WTC11 (cell line): ENCODE data around the gene SP9. TPM values are rescaled to one million over a fixed set of nuclear protein-coding genes. Genes with fewer than 3 reads are reported as not detected.

Source experiments
- ATAC-seq: fragments of 200-7000 bp; cut with Tn5 transposase; 2 replicates; pipeline ENCODE4 v1.10.0; 2021; ENCODE audit warnings: mild to moderate bottlenecking, moderate library complexity
- CTCF ChIA-PET: fragments of 300-600 bp; sonication (Branson Sonifier 250); formaldehyde crosslinking; loops from one replicate; lab custom pipeline; 2021; ENCODE audit warnings: antibody characterized with exemption; lab: Charles Lee
- POLR2A ChIA-PET: fragments of 350-600 bp; sonication (Branson Sonifier 250); formaldehyde crosslinking; loops from one replicate; lab custom pipeline; 2021; ENCODE audit warnings: antibody characterized with exemption; lab: Charles Lee
- DNase-seq: peaks from one replicate; pipeline ENCODE4 v3.0.0; 2021; ENCODE audit warnings: low spot score
- H3K27ac Mint-ChIP-seq: 2 replicates; pipeline ENCODE4 v1.8.0; 2021; ENCODE audit warnings: mixed read lengths
- H3K27me3 Mint-ChIP-seq: 2 replicates; pipeline ENCODE4 v1.8.0; 2021; ENCODE audit warnings: low read depth, mild to moderate bottlenecking, moderate library complexity, mixed read lengths
- H3K36me3 Mint-ChIP-seq: 2 replicates; pipeline ENCODE4 v1.8.0; 2021; ENCODE audit warnings: mixed read lengths
- H3K4me1 Mint-ChIP-seq: 2 replicates; pipeline ENCODE4 v1.8.0; 2022; ENCODE audit warnings: mixed read lengths
- H3K4me3 Mint-ChIP-seq: 2 replicates; pipeline ENCODE4 v1.8.0; 2021; ENCODE audit warnings: mild to moderate bottlenecking, moderate library complexity, mixed read lengths
- H3K9me3 Mint-ChIP-seq: 2 replicates; pipeline ENCODE4 v1.8.0; 2021; ENCODE audit warnings: mixed read lengths
- FOXJ3 ChIP-seq: sonication (generic); formaldehyde crosslinking; IDR thresholded peaks from 2 replicates; pipeline ENCODE4 v1.9.0; 2021; ENCODE audit warnings: missing genetic modification reagents, mild to moderate bottlenecking, borderline replicate concordance
- FOXP1 ChIP-seq: sonication (generic); formaldehyde crosslinking; IDR thresholded peaks from 2 replicates; pipeline ENCODE4 v1.8.0; 2022; ENCODE audit warnings: missing genetic modification reagents, mild to moderate bottlenecking, moderate library complexity, borderline replicate concordance
- GTF2I ChIP-seq: fragments of 250-450 bp; sonication (Bioruptor Pico); conservative IDR thresholded peaks from 2 replicates; pipeline ENCODE4 v1.4.0; 2021; ENCODE audit warnings: mild to moderate bottlenecking
- JAZF1 ChIP-seq: fragments of 250-450 bp; sonication (Bioruptor Pico); IDR thresholded peaks from 2 replicates; pipeline ENCODE4 v1.9.0; 2021; ENCODE audit warnings: moderate library complexity, mild to moderate bottlenecking, inconsistent platforms
- NFE2L1 ChIP-seq: sonication (generic); formaldehyde crosslinking; IDR thresholded peaks from 2 replicates; pipeline ENCODE4 v1.8.1; 2023; ENCODE audit warnings: missing genetic modification reagents
- NR3C1 ChIP-seq: sonication (generic); formaldehyde crosslinking; conservative IDR thresholded peaks from 2 replicates; pipeline ENCODE4 v1.8.1; 2023; ENCODE audit warnings: low read depth, mild to moderate bottlenecking, missing genetic modification reagents
- PRRX2 ChIP-seq: fragments of 250-450 bp; sonication (Bioruptor Pico); IDR thresholded peaks from 2 replicates; pipeline ENCODE4 v1.8.0; 2021; ENCODE audit warnings: mild to moderate bottlenecking
- RELA ChIP-seq: sonication (generic); formaldehyde crosslinking; IDR thresholded peaks from 2 replicates; pipeline ENCODE4 v1.8.1; 2022; ENCODE audit warnings: missing genetic modification reagents, mild to moderate bottlenecking, borderline replicate concordance
- RORB ChIP-seq: fragments of 250-450 bp; sonication (Bioruptor Pico); IDR thresholded peaks from 2 replicates; pipeline ENCODE4 v1.9.0; 2021; ENCODE audit warnings: mild to moderate bottlenecking
- SMAD3 ChIP-seq: sonication (generic); formaldehyde crosslinking; IDR thresholded peaks from 2 replicates; pipeline ENCODE4 v1.8.0; 2022; ENCODE audit warnings: missing genetic modification reagents, mild to moderate bottlenecking, borderline replicate concordance
- SMAD4 ChIP-seq: sonication (generic); formaldehyde crosslinking; IDR thresholded peaks from 2 replicates; pipeline ENCODE4 v1.8.0; 2022; ENCODE audit warnings: mild to moderate bottlenecking, missing genetic modification reagents
- TCF7 ChIP-seq: sonication (generic); formaldehyde crosslinking; IDR thresholded peaks from 2 replicates; pipeline ENCODE4 v1.8.0; 2022; ENCODE audit warnings: mild to moderate bottlenecking, low read depth, missing genetic modification reagents, moderate library complexity
- total RNA-seq: library from RNA; stranded (reverse); gene quantifications from 3 replicates; pipeline ENCODE4 v1.2.3, GENCODE V29; 2021
- TF ChIP-seq, protein P1 (sequence below): sonication (generic); formaldehyde crosslinking; conservative IDR thresholded peaks from 2 replicates; pipeline ENCODE4 v1.8.1; 2022; ENCODE audit warnings: mild to moderate bottlenecking, missing genetic modification reagents
- TF ChIP-seq, protein P2 (sequence below): sonication (generic); formaldehyde crosslinking; IDR thresholded peaks from 2 replicates; pipeline ENCODE4 v1.8.0; 2022; ENCODE audit warnings: mild to moderate bottlenecking, missing genetic modification reagents
- TF ChIP-seq, protein P3 (sequence below): sonication (generic); formaldehyde crosslinking; IDR thresholded peaks from 2 replicates; pipeline ENCODE4 v1.8.1; 2023; ENCODE audit warnings: mild to moderate bottlenecking, missing genetic modification reagents
- TF ChIP-seq, protein P4 (sequence below): sonication (generic); formaldehyde crosslinking; IDR thresholded peaks from 2 replicates; pipeline ENCODE4 v1.8.0; 2022; ENCODE audit warnings: missing genetic modification reagents
- TF ChIP-seq, protein P5 (sequence below): fragments of 200-600 bp; IDR thresholded peaks from 2 replicates; pipeline ENCODE4 v1.8.0; 2022; ENCODE audit warnings: antibody characterized with exemption

The SP9 gene
- total RNA-seq, 1 experiment from 2014 or later = not detected

DNA sequence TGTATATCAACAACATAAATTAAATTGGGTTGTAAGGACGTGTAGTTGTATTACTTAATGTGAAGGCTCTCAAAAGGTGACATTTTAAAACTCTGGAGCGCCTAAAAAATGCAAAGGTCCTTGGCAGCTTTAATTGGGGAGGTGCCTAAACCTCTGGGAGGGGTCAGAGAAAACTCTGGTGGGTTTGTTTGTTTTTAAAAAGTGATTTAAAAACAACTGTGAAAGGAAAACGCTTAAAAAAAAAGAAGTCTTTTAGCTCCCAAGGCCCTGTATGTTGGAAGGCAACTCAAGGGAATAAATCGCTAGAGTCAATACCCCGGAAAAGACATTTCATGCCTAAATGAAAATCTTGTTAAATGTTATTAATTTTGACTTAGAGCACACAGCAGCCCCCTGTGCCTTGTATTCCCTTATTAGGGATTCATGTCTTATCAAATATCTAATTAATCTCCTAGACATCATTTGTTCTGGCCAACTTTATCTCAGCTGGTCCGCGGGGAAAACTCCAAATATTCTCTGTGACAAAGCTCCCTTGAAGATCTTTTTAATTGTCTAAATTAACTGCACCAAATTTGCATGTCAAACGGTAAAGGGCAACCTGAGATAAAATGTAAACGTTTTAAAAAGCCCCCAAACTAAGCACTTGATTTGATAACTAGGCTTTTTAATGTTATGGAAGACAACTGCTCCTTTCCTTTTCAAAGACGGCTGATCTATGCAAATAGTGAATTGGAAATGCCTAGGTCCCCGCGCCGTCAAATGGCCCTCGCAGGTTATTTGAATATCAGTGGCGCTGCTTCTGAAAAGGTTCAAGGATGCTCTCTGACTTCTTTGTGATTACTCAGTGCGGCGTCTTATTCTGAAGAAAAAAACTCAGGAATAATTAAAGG, 4.2 kb downstream of the SP9 start:
- ChIA-PET CTCF (interaction anchor here (3.8 kb wide), 1 partner anchor 11 kb away, joined by 56 read pairs; no protein-coding TSS in a partner anchor), POLR2A (no interaction called here)
- Mint-ChIP-seq H3K9me3 (no peaks in the 10 kb centered on the region), H3K36me3 (no peaks in the 10 kb centered on the region), H3K27ac (no peak overlapping the region), H3K4me3 (peak overlapping the region; percentile 59), H3K4me1 (peaks cover 53% of the 10 kb centered on the region), H3K27me3 (peaks cover 97% of the 10 kb centered on the region)
- ATAC-seq = no peak
- DNase-seq = peak; percentile 41
- no peak for TF ChIP-seq NFE2L1 (CRISPR knock-in tag)
- no peak for TF ChIP-seq FOXP1 (CRISPR knock-in tag)
- TF ChIP-seq, protein P1, sequence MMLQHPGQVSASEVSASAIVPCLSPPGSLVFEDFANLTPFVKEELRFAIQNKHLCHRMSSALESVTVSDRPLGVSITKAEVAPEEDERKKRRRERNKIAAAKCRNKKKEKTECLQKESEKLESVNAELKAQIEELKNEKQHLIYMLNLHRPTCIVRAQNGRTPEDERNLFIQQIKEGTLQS (CRISPR knock-in tag) = no peak
- no peak for TF ChIP-seq RELA (CRISPR knock-in tag)
- TF ChIP-seq TCF7 (CRISPR knock-in tag) = no peak
- TF ChIP-seq, protein P2, sequence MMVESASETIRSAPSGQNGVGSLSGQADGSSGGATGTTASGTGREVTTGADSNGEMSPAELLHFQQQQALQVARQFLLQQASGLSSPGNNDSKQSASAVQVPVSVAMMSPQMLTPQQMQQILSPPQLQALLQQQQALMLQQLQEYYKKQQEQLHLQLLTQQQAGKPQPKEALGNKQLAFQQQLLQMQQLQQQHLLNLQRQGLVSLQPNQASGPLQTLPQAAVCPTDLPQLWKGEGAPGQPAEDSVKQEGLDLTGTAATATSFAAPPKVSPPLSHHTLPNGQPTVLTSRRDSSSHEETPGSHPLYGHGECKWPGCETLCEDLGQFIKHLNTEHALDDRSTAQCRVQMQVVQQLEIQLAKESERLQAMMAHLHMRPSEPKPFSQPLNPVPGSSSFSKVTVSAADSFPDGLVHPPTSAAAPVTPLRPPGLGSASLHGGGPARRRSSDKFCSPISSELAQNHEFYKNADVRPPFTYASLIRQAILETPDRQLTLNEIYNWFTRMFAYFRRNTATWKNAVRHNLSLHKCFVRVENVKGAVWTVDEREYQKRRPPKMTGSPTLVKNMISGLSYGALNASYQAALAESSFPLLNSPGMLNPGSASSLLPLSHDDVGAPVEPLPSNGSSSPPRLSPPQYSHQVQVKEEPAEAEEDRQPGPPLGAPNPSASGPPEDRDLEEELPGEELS (CRISPR knock-in tag) = peak; percentile 56; the same call in 1 of the 2 replicates
- TF ChIP-seq SMAD3 = no peak
- TF ChIP-seq GTF2I (CRISPR knock-in tag) = no peak

DNA sequence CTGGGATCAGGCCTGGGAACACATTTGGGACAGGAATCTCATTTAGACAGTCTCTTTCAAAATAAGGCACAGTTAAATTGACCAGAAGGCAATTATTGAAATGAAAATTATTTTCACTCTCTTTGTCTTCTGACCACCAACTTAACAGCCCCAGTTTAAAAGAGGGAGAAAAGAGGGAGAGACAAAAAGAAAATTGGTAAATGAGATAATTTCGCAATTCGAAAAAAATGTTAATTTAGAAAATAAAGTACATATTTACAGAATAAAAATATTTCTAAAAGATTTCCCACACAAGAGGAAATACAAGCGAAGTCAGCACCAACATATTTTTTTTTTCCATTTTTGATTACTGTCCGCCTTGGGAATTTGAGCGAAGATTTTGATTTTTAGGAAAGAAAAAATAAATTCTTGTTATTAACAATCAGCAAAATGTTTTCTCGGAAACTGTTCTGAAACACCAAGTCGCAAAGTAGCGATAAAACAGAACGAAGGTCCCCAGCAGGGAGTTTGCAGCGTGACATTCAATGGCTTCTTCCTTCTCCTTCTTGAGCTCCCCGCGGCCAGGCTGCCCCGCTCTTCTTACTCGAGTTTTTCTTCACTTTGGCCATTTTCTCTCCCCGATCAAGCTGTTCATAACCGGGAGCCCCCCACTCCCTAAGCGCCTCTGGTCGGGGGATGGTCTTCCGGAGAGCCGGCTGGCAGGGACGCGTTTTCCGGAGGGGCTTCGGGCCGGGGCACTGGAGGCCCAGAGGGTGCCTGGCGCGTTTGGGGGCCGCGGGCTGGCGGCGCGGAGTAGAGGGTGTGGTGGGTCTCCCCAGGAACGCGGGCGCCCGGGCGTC, 5.0 kb downstream of the SP9 start:
- H3K36me3 Mint-ChIP-seq = no peaks in the 10 kb centered on the region
- POLR2A ChIA-PET = interaction anchor here (0.9 kb wide), 1 partner anchor 15 kb away, joined by 3 read pairs; no protein-coding TSS in a partner anchor
- CTCF ChIA-PET = interaction anchor here (0.5 to 3.8 kb wide), 6 partner anchors 12 to 345 kb away, joined by 3 to 56 read pairs (median 8); no protein-coding TSS in a partner anchor
- H3K27me3 Mint-ChIP-seq = peaks cover 97% of the 10 kb centered on the region
- no peak overlapping the region for H3K27ac Mint-ChIP-seq
- no peaks in the 10 kb centered on the region for H3K9me3 Mint-ChIP-seq
- TF ChIP-seq JAZF1 (CRISPR knock-in tag) (no peak), FOXP1 (CRISPR knock-in tag) (no peak), PRRX2 (CRISPR knock-in tag) (no peak), NR3C1 (CRISPR knock-in tag) (no peak), FOXJ3 (CRISPR knock-in tag) (no peak), SMAD4 (CRISPR knock-in tag) (no peak)
- DNase-seq (no peak), ATAC-seq (no peak)
- H3K4me3 Mint-ChIP-seq = peak overlapping the region; percentile 71
- H3K4me1 Mint-ChIP-seq = peaks cover 55% of the 10 kb centered on the region

DNA sequence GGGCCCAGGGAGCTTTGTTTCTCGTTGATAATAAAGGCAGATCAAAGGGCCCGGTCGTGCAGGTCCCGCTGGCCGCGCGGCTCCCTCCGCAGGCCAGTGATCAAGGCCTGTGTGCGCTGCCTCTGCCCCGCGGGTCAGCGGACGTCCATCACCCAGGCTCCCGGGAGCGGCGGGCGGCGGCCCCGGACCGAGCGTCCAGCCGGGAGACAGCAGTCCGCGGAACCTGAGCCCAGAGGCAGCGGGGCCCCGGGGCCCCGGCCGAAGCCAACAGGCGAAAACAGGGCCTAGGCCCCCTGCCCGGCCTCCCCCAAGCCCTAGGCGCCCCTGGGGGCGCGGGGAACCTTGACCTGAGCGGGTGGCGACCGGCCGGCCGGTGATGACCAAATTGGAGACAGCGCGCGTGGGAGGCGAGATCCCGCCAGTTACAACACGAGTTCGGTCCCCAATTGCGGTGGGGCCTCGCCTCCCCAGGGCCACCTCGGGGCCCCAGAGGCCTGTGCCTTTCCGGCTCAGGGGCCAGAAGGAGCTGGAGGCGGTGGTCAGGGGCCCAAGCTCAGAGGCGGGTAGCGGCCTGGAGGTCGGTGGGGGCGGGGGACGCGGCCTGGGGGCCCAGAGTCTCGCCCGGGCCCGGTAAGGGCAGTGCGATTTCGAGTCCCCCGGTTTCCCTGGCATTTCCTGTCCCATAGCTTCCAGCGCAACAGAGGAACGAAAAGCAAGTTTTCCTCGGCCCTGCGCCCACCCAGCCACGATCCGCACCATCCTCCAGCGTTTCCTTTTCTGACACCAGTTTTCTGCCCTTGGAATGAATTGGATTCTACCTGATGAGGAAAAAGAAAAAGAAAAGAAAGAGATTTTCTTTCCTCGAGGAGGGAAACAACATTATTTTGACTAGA, 5.9 kb downstream of the SP9 start:
- no peaks in the 10 kb centered on the region for H3K36me3 Mint-ChIP-seq
- ATAC-seq (no peak), DNase-seq (peak; percentile 50)
- H3K27ac Mint-ChIP-seq = no peak overlapping the region
- POLR2A ChIA-PET = interaction anchor here (0.5 to 0.9 kb wide), 3 partner anchors 16 to 926 kb away, joined by 3 to 6 read pairs (median 5); no protein-coding TSS in a partner anchor
- no peaks in the 10 kb centered on the region for H3K9me3 Mint-ChIP-seq
- peaks cover 96% of the 10 kb centered on the region for H3K27me3 Mint-ChIP-seq
- peak overlapping the region; percentile 71 for H3K4me3 Mint-ChIP-seq
- peaks cover 56% of the 10 kb centered on the region for H3K4me1 Mint-ChIP-seq
- CTCF ChIA-PET = interaction anchor here (0.6 to 3.8 kb wide), 44 partner anchors 9 to 938 kb away, joined by 3 to 56 read pairs (median 4); partner anchors contain the start of genes OLA1 and SCRN3
- TF ChIP-seq NR3C1 (CRISPR knock-in tag) (no peak), RORB (CRISPR knock-in tag) (no peak)
- TF ChIP-seq, protein P3, sequence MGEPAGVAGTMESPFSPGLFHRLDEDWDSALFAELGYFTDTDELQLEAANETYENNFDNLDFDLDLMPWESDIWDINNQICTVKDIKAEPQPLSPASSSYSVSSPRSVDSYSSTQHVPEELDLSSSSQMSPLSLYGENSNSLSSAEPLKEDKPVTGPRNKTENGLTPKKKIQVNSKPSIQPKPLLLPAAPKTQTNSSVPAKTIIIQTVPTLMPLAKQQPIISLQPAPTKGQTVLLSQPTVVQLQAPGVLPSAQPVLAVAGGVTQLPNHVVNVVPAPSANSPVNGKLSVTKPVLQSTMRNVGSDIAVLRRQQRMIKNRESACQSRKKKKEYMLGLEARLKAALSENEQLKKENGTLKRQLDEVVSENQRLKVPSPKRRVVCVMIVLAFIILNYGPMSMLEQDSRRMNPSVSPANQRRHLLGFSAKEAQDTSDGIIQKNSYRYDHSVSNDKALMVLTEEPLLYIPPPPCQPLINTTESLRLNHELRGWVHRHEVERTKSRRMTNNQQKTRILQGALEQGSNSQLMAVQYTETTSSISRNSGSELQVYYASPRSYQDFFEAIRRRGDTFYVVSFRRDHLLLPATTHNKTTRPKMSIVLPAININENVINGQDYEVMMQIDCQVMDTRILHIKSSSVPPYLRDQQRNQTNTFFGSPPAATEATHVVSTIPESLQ = no peak
- TF ChIP-seq, protein P4, sequence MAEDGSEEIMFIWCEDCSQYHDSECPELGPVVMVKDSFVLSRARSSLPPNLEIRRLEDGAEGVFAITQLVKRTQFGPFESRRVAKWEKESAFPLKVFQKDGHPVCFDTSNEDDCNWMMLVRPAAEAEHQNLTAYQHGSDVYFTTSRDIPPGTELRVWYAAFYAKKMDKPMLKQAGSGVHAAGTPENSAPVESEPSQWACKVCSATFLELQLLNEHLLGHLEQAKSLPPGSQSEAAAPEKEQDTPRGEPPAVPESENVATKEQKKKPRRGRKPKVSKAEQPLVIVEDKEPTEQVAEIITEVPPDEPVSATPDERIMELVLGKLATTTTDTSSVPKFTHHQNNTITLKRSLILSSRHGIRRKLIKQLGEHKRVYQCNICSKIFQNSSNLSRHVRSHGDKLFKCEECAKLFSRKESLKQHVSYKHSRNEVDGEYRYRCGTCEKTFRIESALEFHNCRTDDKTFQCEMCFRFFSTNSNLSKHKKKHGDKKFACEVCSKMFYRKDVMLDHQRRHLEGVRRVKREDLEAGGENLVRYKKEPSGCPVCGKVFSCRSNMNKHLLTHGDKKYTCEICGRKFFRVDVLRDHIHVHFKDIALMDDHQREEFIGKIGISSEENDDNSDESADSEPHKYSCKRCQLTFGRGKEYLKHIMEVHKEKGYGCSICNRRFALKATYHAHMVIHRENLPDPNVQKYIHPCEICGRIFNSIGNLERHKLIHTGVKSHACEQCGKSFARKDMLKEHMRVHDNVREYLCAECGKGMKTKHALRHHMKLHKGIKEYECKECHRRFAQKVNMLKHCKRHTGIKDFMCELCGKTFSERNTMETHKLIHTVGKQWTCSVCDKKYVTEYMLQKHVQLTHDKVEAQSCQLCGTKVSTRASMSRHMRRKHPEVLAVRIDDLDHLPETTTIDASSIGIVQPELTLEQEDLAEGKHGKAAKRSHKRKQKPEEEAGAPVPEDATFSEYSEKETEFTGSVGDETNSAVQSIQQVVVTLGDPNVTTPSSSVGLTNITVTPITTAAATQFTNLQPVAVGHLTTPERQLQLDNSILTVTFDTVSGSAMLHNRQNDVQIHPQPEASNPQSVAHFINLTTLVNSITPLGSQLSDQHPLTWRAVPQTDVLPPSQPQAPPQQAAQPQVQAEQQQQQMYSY (CRISPR knock-in tag) = no peak
- TF ChIP-seq, protein P5, sequence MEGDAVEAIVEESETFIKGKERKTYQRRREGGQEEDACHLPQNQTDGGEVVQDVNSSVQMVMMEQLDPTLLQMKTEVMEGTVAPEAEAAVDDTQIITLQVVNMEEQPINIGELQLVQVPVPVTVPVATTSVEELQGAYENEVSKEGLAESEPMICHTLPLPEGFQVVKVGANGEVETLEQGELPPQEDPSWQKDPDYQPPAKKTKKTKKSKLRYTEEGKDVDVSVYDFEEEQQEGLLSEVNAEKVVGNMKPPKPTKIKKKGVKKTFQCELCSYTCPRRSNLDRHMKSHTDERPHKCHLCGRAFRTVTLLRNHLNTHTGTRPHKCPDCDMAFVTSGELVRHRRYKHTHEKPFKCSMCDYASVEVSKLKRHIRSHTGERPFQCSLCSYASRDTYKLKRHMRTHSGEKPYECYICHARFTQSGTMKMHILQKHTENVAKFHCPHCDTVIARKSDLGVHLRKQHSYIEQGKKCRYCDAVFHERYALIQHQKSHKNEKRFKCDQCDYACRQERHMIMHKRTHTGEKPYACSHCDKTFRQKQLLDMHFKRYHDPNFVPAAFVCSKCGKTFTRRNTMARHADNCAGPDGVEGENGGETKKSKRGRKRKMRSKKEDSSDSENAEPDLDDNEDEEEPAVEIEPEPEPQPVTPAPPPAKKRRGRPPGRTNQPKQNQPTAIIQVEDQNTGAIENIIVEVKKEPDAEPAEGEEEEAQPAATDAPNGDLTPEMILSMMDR = no peak
